Smooth muscle cell (in vitro differentiated cells): ENCODE results near the gene ATP10A. TPM values are rescaled to one million over a fixed set of nuclear protein-coding genes. Genes with fewer than 3 reads are reported as not detected.

Experiments used
- DNase-seq: peaks from one replicate; lab custom pipeline; 2025; ENCODE audit not compliant: unreplicated experiment; lab: John Stamatoyannopoulos, UW
- H2AFZ ChIP-seq: fragments of 200-600 bp; sonication (generic); 2 replicates; pipeline ENCODE4 v1.6.0; 2016; ENCODE audit warnings: antibody characterized with exemption, low read depth, mild to moderate bottlenecking
- H3F3A ChIP-seq: fragments of 200-600 bp; sonication (generic); 2 replicates; pipeline ENCODE4 v1.6.0; 2017; ENCODE audit warnings: antibody characterized with exemption, low read depth
- H3K27ac ChIP-seq: fragments of 200-600 bp; sonication (generic); 2 replicates; pipeline ENCODE4 v1.5.1; 2016; ENCODE audit warnings: low read depth, mild to moderate bottlenecking
- H3K27me3 ChIP-seq: fragments of 200-600 bp; sonication (generic); 2 replicates; pipeline ENCODE4 v1.6.1; 2016; ENCODE audit warnings: low read depth, mild to moderate bottlenecking
- H3K36me3 ChIP-seq: fragments of 200-600 bp; sonication (generic); 2 replicates; pipeline ENCODE4 v1.5.1; 2016; ENCODE audit warnings: low read depth
- H3K4me1 ChIP-seq: fragments of 200-600 bp; sonication (generic); 2 replicates; pipeline ENCODE4 v1.5.1; 2016; ENCODE audit warnings: low read depth
- H3K4me2 ChIP-seq: fragments of 200-600 bp; sonication (generic); 2 replicates; pipeline ENCODE4 v1.6.0; 2016; ENCODE audit warnings: mild to moderate bottlenecking
- H3K4me3 ChIP-seq: fragments of 200-600 bp; sonication (generic); 2 replicates; pipeline ENCODE4 v1.5.1; 2016; ENCODE audit warnings: mild to moderate bottlenecking
- H3K79me2 ChIP-seq: fragments of 200-600 bp; sonication (generic); 2 replicates; pipeline ENCODE4 v1.6.0; 2016; ENCODE audit warnings: low read depth, mild to moderate bottlenecking
- H3K9ac ChIP-seq: fragments of 200-600 bp; sonication (generic); 2 replicates; pipeline ENCODE4 v1.6.0; 2016; ENCODE audit warnings: low read depth
- H3K9me3 ChIP-seq: fragments of 200-600 bp; sonication (generic); replicated peaks from 2 replicates; pipeline ENCODE4 v1.5.1; 2016; ENCODE audit warnings: low read depth
- H4K20me1 ChIP-seq: fragments of 200-600 bp; sonication (generic); 2 replicates; pipeline ENCODE4 v1.6.0; 2016; ENCODE audit warnings: low read depth
- CTCF ChIP-seq: fragments of 200-600 bp; sonication (generic); IDR thresholded peaks from 2 replicates; pipeline ENCODE4 v1.5.1; 2017; ENCODE audit warnings: borderline replicate concordance, mild to moderate bottlenecking, antibody characterized with exemption; ENCODE audit not compliant: insufficient read depth, poor library complexity, severe bottlenecking
- WGBS: methylation state at CpG from one replicate; pipeline ENCODE4 v1.1.7; 2016; ENCODE audit warnings: low lambda C conversion rate; 5-methylcytosine and 5-hydroxymethylcytosine counted together
- polyA plus RNA-seq: library from polyadenylated mRNA; unstranded; fragments of >200 nt; fragmentation: Nextera tagmentation; extraction: Ambion mirVana; gene quantifications from 2 replicates; pipeline ENCODE4 v1.2.1, GENCODE V29; 2016
- total RNA-seq: library from RNA; depleted of rRNA; stranded (reverse); fragments of >200 nt; gene quantifications from 2 replicates; pipeline ENCODE4 v1.2.3, GENCODE V29; 2014

ATP10A gene
- total and polyA plus RNA-seq, 2 experiments from 2014 or later: 10.6 to 12.3 TPM

- H4K20me1 ChIP-seq: no peaks in the 10 kb centered on the region
- no peak overlapping the region for H3K9ac ChIP-seq
- no peak overlapping the region for H2AFZ ChIP-seq
- no peak overlapping the region for H3K27ac ChIP-seq
- no peaks in the 10 kb centered on the region for H3K9me3 ChIP-seq
- no peaks in the 10 kb centered on the region for H3F3A ChIP-seq
- no peak for DNase-seq
- H3K27me3 ChIP-seq: no peaks in the 10 kb centered on the region
- no peak for TF ChIP-seq CTCF
- no peaks in the 10 kb centered on the region for H3K79me2 ChIP-seq
- no peak overlapping the region for H3K4me2 ChIP-seq
- H3K4me3 ChIP-seq: no peak overlapping the region
- 93% methylated on average over 13 of the region's 13 CpGs for WGBS
- H3K36me3 ChIP-seq: no peaks in the 10 kb centered on the region
- H3K4me1 ChIP-seq: peaks cover 7% of the 10 kb centered on the region
Measured at GRCh38 chr15:25767356-25768151, 95.6 kb downstream of the ATP10A start.

DNA sequence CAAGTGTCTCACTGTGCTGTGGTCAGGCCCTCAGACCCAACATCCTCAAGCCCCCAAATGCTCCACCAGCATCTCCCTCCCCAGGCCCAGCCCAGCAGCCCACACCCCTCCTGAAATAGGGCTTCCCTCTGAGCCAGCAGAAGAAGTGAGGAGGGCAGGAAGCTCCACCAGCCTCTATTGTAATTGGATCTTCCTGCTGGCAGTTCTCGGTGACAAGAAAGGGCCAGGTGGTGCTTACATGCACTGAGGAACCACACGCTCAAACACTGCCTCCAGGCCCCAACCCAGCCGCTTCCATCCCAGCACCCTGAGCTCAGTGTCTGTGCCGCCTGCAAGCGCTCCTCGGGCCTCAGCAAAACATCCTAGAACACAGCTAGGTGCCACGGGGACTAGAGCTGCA, 96.7 kb downstream of the ATP10A start:
- H3K4me3 ChIP-seq: no peak overlapping the region
- no peaks in the 10 kb centered on the region for H3K27me3 ChIP-seq
- no peaks in the 10 kb centered on the region for H3K9me3 ChIP-seq
- WGBS: 89% methylated on average over 7 of the region's 7 CpGs
- no peak overlapping the region for H3K27ac ChIP-seq
- no peak for TF ChIP-seq CTCF
- H2AFZ ChIP-seq: no peak overlapping the region
- H3K4me2 ChIP-seq: no peak overlapping the region
- H3K4me1 ChIP-seq: peaks cover 4% of the 10 kb centered on the region
- no peaks in the 10 kb centered on the region for H3K79me2 ChIP-seq
- DNase-seq: no peak
- H4K20me1 ChIP-seq: no peaks in the 10 kb centered on the region
- no peaks in the 10 kb centered on the region for H3K36me3 ChIP-seq
- H3F3A ChIP-seq: no peaks in the 10 kb centered on the region
- H3K9ac ChIP-seq: no peak overlapping the region

DNA sequence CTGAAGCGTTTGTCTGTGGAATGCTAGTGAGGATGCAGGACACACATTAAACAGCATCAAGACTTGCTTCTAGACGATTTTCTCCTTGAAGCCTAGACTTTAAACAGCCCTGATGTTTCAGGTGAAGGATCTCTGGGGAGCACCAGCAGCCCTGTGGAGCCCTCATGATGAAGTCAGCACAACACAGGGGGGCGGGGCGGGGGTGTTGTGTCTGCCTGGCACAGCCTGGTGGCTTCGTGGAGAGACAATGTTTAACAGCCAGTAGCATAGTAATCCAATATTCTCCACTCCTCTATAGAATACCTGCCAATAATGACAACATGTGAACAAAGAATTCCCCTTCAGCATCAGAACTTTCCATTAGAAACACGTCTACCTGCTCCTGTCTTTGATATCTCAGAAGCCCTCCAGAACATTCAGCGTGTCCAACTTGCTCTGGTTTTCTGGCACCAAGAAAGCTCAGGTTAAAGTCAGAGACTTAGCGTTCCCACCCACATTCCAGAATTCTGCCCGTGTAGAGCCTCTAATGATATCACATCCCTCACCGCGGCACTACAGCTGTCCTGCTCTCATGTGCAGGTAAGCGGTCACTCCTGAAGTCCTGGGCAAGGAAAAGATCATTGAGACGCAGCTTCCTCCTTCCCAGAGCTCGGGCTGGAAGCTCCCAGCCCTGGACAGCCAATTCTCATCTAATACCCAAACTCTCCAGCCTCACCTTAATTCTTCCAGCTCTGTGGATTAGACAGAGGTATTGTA, 98.0 kb downstream of the ATP10A start:
- H3K36me3 ChIP-seq: no peaks in the 10 kb centered on the region
- H4K20me1 ChIP-seq: no peaks in the 10 kb centered on the region
- no peaks in the 10 kb centered on the region for H3K9me3 ChIP-seq
- WGBS: 94% methylated on average over 14 of the region's 14 CpGs
- no peaks in the 10 kb centered on the region for H3K79me2 ChIP-seq
- no peak overlapping the region for H2AFZ ChIP-seq
- H3K4me2 ChIP-seq: no peak overlapping the region
- no peak overlapping the region for H3K9ac ChIP-seq
- no peak overlapping the region for H3K4me3 ChIP-seq
- no peaks in the 10 kb centered on the region for H3F3A ChIP-seq
- TF ChIP-seq CTCF: no peak
- DNase-seq: no peak
- H3K27me3 ChIP-seq: no peaks in the 10 kb centered on the region
- no peak overlapping the region for H3K27ac ChIP-seq
- H3K4me1 ChIP-seq: no peaks in the 10 kb centered on the region
